Measurements from ENCODE around the gene GAS2L1. TPM values are rescaled to one million over a fixed set of nuclear protein-coding genes. Genes with fewer than 3 reads are reported as not detected.
"Not testable (repeated sequence)": the region's sequence is repeated elsewhere in the genome, so short reads cannot be mapped to it uniquely, and the experiment has no call there.

GAS2L1 gene
- polyA plus RNA-seq, 3 donors from 2014 or later, result 0.26 to 1.2 TPM; not detected in 1

DNA sequence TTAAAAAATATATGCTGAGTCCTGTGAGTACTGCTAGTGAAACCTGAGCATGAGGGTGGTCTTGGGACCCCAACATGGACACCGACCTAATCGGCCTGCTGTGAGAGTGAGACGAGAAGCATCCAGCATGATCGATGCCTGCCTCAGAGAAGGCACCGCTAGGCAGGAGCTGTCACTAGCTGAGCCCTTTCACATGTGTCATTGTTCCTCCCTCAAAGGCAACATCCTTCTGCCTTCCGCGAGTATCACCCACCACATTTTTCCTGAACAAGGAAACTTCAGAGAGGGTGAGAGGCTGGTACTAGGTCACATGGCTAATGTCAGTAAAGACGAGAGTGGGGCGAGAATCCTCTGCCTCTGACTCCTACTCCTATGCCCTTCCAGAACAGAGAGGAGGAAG is 46.3 kb downstream of the GAS2L1 start:
- no peaks in the 10 kb centered on the region for H3K9me3 Mint-ChIP-seq
- no peak overlapping the region for H3K4me3 Mint-ChIP-seq
- DNase-seq, result no peak
- no peak overlapping the region for H3K27ac Mint-ChIP-seq
- H3K27me3 Mint-ChIP-seq (ENCODE audit: low read depth in 3 of 3), result peaks cover 0 to 4% (median 0%) of the 10 kb centered on the region in 3 donors
- peaks cover 17 to 44% (median 31%) of the 10 kb centered on the region in 3 donors for H3K36me3 Mint-ChIP-seq
- H3K4me1 Mint-ChIP-seq, result no peaks in the 10 kb centered on the region

GRCh38 chr22:29353286-29353685 is 46.8 kb downstream of the GAS2L1 start:
- Mint-ChIP-seq H3K27ac (no peak overlapping the region), H3K4me3 (no peak overlapping the region), H3K36me3 (peaks cover 15 to 43% (median 29%) of the 10 kb centered on the region in 3 donors), H3K4me1 (no peaks in the 10 kb centered on the region), H3K27me3 (ENCODE audit: low read depth in 3 of 3) (peaks cover 0 to 4% (median 0%) of the 10 kb centered on the region in 3 donors), H3K9me3 (no peaks in the 10 kb centered on the region)
- DNase-seq, result no peak

- peaks cover 0 to 5% (median 0%) of the 10 kb centered on the region in 3 donors for H3K27me3 Mint-ChIP-seq (ENCODE audit: low read depth in 3 of 3)
- H3K9me3 Mint-ChIP-seq, result no peaks in the 10 kb centered on the region
- H3K36me3 Mint-ChIP-seq, result peaks cover 12 to 39% (median 24%) of the 10 kb centered on the region in 3 donors
- H3K4me3 Mint-ChIP-seq, result no peak overlapping the region
- H3K27ac Mint-ChIP-seq, result no peak overlapping the region
- DNase-seq, result no peak
- H3K4me1 Mint-ChIP-seq, result no peaks in the 10 kb centered on the region
Measured at GRCh38 chr22:29353860-29354259, 47.4 kb downstream of the GAS2L1 start.

- H3K36me3 Mint-ChIP-seq, result peaks cover 12 to 42% (median 16%) of the 10 kb centered on the region in 3 donors
- H3K27ac Mint-ChIP-seq; H3K4me1 Mint-ChIP-seq; H3K4me3 Mint-ChIP-seq; DNase-seq; H3K27me3 Mint-ChIP-seq (ENCODE audit: low read depth in 3 of 3); H3K9me3 Mint-ChIP-seq: not testable (repeated sequence)
Measured at GRCh38 chr22:29357193-29357890, 50.9 kb downstream of the GAS2L1 start.

- Mint-ChIP-seq H3K36me3 (peaks cover 7 to 32% (median 9%) of the 10 kb centered on the region in 3 donors), H3K4me3 (no peak overlapping the region)
Measured at GRCh38 chr22:29359469-29359868, 53.0 kb downstream of the GAS2L1 start.

More at GRCh38 chr22:29359469-29359868, 53.0 kb downstream of the GAS2L1 start:
- peak overlapping the region in 1 of 6 donors; percentile 17 for H3K27ac Mint-ChIP-seq
- H3K27me3 Mint-ChIP-seq (ENCODE audit: low read depth in 3 of 3), result peaks cover 0 to 4% (median 0%) of the 10 kb centered on the region in 3 donors
- H3K4me1 Mint-ChIP-seq, result no peaks in the 10 kb centered on the region
- no peaks in the 10 kb centered on the region for H3K9me3 Mint-ChIP-seq
- DNase-seq, result no peak

Other genes with a start within 250 kb of the GAS2L1 start
- not detected for gene C22orf31, start 244.8 kb upstream of the GAS2L1 start, polyA plus RNA-seq
- not detected for gene KREMEN1, start 233.6 kb upstream of the GAS2L1 start, polyA plus RNA-seq
- gene EMID1, start 100.8 kb upstream of the GAS2L1 start, polyA plus RNA-seq, result under 1 TPM in 2 of 3 donors, not detected in 1; 0.29 to 0.91 TPM
- gene RHBDD3, start 38.7 kb upstream of the GAS2L1 start, polyA plus RNA-seq, result 10 to 100 TPM in 1 of 3 donors, 1 to 10 TPM in 2; 4.5 to 11.7 (median 5.4) TPM
- 100 to 1,000 TPM; 135 to 218 (median 214) TPM for gene EWSR1, start 38.4 kb upstream of the GAS2L1 start, polyA plus RNA-seq
- gene RASL10A, start 9.0 kb downstream of the GAS2L1 start, polyA plus RNA-seq, result not detected
- 10 to 100 TPM; 11.8 to 32.4 (median 12.1) TPM for gene AP1B1, start 81.9 kb downstream of the GAS2L1 start, polyA plus RNA-seq
- gene RFPL1, start 131.9 kb downstream of the GAS2L1 start, polyA plus RNA-seq, result not detected
- gene NEFH, start 173.6 kb downstream of the GAS2L1 start, polyA plus RNA-seq, result under 1 TPM in 1 of 3 donors, not detected in 2; 0.64 TPM
- gene THOC5, start 247.1 kb downstream of the GAS2L1 start, polyA plus RNA-seq, result 10 to 100 TPM; 22.6 to 28.7 (median 25.7) TPM

All from immature natural killer cell (primary cell).